Measurements from ENCODE around the gene THAP4.
"Not testable (repeated sequence)": the region's sequence is repeated elsewhere in the genome, so short reads cannot be mapped to it uniquely, and the experiment has no call there.

Gene THAP4

DNA sequence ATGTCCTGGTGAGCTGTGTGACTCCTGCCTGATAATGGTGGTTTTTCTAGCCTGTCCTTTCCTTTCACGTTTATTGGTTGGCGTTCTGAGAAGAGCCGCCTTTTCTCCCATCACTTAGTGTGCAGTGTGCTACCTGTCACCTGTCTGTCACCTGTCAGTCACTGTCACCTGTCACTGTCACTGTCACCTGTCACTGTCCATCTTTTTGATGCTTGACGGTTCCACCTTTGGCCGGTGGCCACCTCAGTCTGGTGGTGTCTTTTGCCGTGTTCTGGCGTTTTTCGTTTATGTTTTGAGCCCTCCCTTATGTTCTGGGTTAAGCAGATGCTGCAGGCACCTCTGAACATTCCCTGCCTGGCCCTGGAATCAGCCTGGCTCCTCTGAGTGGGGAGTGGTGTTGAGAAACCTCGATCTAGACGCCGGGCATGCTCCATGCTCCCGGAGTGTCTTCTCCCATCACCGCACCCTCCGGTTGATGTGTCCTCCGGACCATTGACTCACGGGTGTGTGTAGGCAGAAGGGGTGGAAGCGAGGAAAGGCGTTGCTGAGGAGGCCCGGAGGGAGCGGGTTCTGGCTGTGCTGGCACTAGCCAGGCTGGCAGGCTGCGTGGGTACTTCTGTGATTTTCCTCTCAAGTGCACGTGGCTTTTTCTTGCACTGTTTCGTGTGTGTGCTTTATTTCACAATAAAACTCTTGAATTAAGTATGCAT is 28.9 kb upstream of the THAP4 start:
- DNase-seq (ENCODE audit: low spot score): no peak

- not testable (repeated sequence) for DNase-seq (ENCODE audit: low spot score)
Measured at GRCh38 chr2:241662731-241663130, 25.8 kb upstream of the THAP4 start.

- DNase-seq (ENCODE audit: low spot score): no peak
Measured at GRCh38 chr2:241660593-241661213, 23.7 kb upstream of the THAP4 start.

GRCh38 chr2:241659150-241659739 is 22.3 kb upstream of the THAP4 start:
- peak; percentile 19 for DNase-seq (ENCODE audit: low spot score)

DNA sequence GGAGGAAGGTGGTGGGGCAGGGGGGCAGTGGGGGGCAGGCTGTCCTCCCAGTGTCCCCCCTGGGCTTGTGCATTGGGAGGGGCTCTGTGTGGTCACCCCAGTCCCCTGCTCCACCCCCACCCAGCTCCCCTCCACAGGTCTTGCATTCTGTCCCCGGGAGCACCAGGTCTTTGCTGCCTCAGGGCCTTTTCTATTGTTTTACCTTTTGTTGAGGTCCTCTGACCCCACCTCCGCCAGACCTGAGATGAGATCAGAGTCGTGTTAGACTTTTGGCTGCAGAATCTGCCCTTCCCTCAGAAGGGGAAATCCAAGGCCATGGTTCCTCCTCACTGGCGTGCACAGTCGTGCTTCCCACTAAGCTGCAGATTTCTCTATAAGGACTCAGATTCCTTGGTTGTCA is 21.3 kb upstream of the THAP4 start:
- no peak for DNase-seq (ENCODE audit: low spot score)

DNA sequence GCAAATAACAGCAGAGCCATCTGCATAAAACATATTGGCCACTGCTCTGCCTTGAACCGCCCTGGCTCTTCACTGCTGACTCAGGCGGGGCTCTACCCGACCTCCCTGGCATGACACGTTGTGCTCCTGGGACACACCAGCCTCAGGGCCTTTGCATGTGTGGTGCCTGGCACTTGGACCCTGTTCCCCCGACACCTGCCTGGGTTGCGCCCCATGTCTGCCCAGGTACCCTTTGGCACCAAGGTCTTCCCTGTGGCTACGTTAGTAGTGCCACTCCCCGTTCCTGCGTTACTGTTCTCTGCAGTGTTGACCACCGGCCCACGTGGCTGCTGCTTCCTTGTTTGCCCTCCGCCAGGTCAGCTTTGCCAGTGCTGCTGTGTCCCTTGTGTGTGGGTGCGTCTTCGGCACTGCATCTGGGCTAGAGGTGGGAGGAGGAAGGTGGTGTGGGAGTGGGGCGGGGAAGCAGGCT is 20.9 kb upstream of the THAP4 start:
- no peak for DNase-seq (ENCODE audit: low spot score)

- no peak for DNase-seq (ENCODE audit: low spot score)
Measured at GRCh38 chr2:241656190-241656741, 19.3 kb upstream of the THAP4 start.

GRCh38 chr2:241655516-241656189 is 18.7 kb upstream of the THAP4 start:
- DNase-seq (ENCODE audit: low spot score): no peak

DNA sequence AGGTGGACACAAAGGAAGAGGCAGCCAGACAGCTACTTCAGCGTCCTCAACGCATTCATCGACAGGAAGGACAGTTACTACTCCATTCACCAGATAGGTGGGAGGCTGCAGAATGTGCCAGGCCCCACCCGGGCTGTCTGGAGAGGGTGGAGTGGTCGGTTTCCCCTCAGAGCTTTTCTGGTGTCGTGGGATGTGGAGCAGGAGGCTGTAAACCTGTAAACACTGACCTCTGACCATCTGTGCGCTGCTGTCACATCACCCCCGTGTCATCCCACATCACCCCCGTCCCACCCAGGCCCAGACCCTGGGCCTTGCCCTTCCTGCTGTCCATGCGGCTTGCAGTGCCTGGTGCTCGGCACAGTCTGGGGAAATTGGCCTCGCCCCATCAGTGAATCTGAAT is 17.6 kb upstream of the THAP4 start:
- DNase-seq (ENCODE audit: low spot score): no peak

GRCh38 chr2:241653210-241653750 is 16.3 kb upstream of the THAP4 start:
- DNase-seq (ENCODE audit: low spot score): no peak

DNA sequence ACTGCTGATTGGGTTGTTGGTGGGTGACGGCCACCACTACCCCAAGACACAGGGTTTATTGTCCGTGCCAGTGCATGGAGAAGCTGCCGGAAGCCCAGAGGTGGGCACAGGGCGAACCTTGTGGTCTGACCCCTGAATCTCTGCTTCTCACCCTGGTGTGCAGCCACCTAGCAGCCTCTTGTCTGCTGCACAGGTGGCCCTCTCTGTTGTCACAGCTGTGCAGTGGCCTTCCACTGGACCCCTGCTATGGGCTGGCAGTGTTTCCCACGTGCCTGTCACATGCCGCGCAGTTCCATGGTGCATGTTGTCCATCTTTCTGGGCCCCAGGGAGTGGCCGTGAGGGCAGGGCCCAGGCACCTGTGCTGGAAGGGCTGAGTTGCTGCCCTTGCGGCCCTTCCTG is 15.8 kb upstream of the THAP4 start:
- DNase-seq (ENCODE audit: low spot score): no peak

- no peak for DNase-seq (ENCODE audit: low spot score)
Measured at GRCh38 chr2:241652142-241652541, 15.2 kb upstream of the THAP4 start.

- DNase-seq (ENCODE audit: low spot score): no peak
Measured at GRCh38 chr2:241649927-241650326, 13.0 kb upstream of the THAP4 start.

DNA sequence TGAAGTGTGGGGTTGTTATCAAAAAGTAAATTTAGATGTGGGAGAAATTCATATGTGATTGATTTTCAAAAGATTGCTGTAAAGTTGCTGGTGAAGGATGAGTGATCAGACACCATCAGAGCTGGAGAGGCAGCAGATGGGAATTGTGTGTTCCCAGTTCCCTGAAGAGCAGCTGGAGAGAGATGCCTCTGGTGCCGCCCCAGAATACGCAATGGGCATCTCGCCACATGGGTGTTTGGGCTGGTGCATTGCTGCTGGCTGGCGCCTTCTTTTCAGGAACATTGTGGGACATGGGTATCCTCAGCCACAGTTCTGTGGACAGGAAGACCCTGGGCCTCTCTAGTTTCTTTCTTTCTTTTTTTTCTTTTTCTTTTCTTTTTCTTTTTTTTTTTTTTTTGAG is 12.4 kb upstream of the THAP4 start:
- DNase-seq (ENCODE audit: low spot score): no peak

GRCh38 chr2:241648453-241648852 is 11.5 kb upstream of the THAP4 start:
- DNase-seq (ENCODE audit: low spot score): no peak

DNA sequence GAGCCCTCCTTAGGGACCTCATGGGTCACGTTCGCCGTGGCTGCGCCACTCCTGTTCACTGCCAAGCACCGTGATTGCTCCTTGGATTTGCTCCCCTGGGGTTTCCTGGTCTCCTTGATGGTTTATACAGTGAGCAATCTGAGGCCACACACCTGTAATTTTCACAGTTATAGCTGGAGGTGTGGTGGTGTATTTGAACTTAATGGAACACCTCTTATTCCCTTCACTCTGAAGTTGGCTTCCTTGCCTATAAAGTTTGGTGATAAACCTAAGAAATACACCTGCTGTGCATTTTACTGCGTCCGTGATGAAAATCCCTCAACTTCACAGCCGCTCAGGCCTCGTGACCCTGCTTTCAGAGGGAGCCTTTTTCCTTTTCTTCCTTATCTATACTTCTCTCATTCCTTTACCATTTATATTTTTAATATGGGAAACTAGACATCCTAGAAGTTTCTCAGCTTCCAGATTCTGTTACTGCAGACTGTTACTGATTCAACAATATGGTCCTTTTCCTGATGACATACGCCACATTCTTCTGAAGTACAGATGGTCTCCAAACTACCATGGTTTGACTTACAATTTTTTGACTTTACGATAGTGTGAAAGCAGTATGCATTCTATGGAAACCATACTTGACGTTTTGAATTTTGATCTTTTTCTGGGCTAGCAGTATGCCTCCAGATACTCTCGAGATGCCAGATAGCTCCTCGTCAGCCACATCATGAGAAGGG is 9.1 kb upstream of the THAP4 start:
- DNase-seq (ENCODE audit: low spot score): no peak

DNA sequence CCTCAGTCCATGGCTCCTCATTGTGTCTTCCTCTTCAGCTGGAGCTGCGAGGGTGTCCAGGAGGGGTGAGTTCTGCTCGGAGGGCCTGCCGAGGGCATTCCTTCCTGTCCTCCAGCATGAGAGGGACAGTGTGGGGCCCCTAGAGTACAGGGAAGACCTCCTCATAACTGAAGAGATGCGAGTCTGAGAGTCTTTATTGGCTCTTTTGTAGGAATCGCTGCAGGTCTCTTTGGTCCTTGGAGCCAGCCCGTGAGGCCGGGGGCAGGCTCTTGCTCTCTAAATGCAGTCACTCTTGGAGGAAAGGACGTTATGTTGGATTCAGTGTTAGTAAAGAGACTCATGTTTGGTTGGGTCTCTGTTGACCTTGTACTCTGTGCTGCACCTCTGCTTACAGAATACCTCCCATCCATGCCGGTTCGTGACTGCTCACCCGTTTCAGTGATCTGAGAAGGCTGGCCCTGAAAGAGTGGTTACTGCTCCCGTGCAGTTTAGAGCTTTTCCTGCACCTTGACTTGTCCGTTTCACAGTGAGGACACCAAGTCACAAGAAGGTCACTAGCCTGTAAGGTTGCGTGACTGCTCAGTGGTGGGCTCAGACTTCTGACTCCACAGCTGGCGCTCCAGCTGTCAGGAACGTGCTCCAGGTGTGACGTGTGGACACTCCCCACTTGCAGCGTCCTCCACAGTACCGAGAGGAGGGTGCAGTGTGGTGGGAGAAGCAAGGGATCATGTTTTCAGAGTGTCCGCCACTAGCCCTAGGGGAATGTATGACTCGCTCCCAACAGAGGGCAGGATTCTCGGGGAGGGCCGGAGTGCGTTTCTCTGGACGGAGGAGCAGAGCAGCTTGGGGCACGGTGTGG is 8.3 kb upstream of the THAP4 start:
- DNase-seq (ENCODE audit: low spot score): no peak

DNA sequence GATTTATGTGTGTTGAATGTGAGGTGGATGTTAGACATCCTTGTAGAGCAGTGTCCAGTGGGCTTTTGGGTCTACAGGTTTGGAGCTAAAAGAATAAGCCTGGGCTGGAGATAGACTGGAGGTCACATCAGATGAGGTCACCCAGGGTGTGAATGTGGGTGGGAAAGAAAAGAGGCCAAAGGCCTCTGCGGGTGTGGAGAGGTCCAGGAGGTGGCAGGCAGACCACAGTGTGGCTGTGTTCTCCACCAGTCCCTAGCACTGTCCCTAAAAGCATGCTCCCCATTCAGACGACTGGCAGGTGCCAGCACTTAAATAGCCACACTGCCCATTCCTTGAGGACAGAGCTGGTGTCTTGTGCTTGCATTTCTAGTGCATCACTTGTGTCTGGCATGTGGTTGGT is 4.7 kb upstream of the THAP4 start:
- DNase-seq (ENCODE audit: low spot score): no peak

- no peak for DNase-seq (ENCODE audit: low spot score)
Measured at GRCh38 chr2:241640165-241640795, 3.3 kb upstream of the THAP4 start.

- DNase-seq (ENCODE audit: low spot score): no peak
Measured at GRCh38 chr2:241639385-241639784, 2.4 kb upstream of the THAP4 start.

Data from CD4-positive, alpha-beta T cell treated with Interleukin-6 at 100 ng/mL for 8 hours (primary cell).